Measurements from ENCODE around the gene ESPNL. TPM values are rescaled to one million over a fixed set of nuclear protein-coding genes. Genes with fewer than 3 reads are reported as not detected.

ESPNL gene
- total and polyA plus RNA-seq, 9 of the 15 experiments (the other 6 are each of a cell fraction or from before 2014, with no cell fraction given), result 0.03 to 0.09 (median 0.05) TPM; not detected in 3

GRCh38 chr2:238169048-238169707 is 69.0 kb downstream of the ESPNL start (continued):
- TF ChIP-seq ZNF75A (CRISPR knock-in tag; IDR thresholded peaks at IDR 0.05) (no peak), FIP1L1 (IDR thresholded peaks at IDR 0.05; ENCODE audit: low read depth, low read length, poor library complexity, severe bottlenecking) (no peak), POLR2G (IDR thresholded peaks at IDR 0.05; ENCODE audit: low read depth, low read length) (no peak), ADNP (tag; IDR thresholded peaks at IDR 0.05) (no peak), KLF6 (CRISPR knock-in tag; IDR thresholded peaks at IDR 0.05; ENCODE audit: borderline replicate concordance) (peak; percentile 29; the same call in 1 of the 2 replicates), PRDM10 (IDR thresholded peaks at IDR 0.05; ENCODE audit: partially characterized antibody) (no peak), REST (IDR thresholded peaks at IDR 0.05; ENCODE audit: borderline replicate concordance) (no peak), REST (CRISPR knock-in tag; IDR thresholded peaks at IDR 0.05; ENCODE audit: low read depth) (no peak), SNIP1 (IDR thresholded peaks at IDR 0.05; ENCODE audit: low read depth) (no peak), CBX2 (IDR thresholded peaks at IDR 0.05; ENCODE audit: insufficient read depth, low read length, poor library complexity, severe bottlenecking) (no peak), ERF (CRISPR knock-in tag; IDR thresholded peaks at IDR 0.05) (no peak), ATF1 (CRISPR knock-in tag; IDR thresholded peaks at IDR 0.05) (no peak), ATF1 (tag; IDR thresholded peaks at IDR 0.05) (peak; percentile 29; the same call in 1 of the 2 replicates), GABPB1 (CRISPR knock-in tag; IDR thresholded peaks at IDR 0.05) (no peak), ZBTB17 (CRISPR knock-in tag; IDR thresholded peaks at IDR 0.05) (no peak)
